Uterus (tissue), 2 donors: Measurements from ENCODE around the gene KIF26B.

Experiments
- POLR2A ChIP-seq, 2 donors: fragments of 450-650 bp; IDR thresholded peaks; one replicate each; pipeline ENCODE4 v1.6.1; 2016; ENCODE audit warnings: antibody characterized with exemption in 2 of 2, mild to moderate bottlenecking in 1 of 2, moderate library complexity in 1 of 2
- TF ChIP-seq, protein P1 (sequence below), 4 experiments: fragments of 200-600 bp in 2 of 4; fragments of 450-650 bp in 2 of 4; sonication (generic) in 2 of 4; IDR thresholded peaks; one replicate each; pipeline ENCODE4 v1.5.1; 2016 to 2019; ENCODE audit warnings: antibody characterized with exemption in 4 of 4, mild to moderate bottlenecking in 2 of 4, moderate library complexity in 1 of 4

DNA sequence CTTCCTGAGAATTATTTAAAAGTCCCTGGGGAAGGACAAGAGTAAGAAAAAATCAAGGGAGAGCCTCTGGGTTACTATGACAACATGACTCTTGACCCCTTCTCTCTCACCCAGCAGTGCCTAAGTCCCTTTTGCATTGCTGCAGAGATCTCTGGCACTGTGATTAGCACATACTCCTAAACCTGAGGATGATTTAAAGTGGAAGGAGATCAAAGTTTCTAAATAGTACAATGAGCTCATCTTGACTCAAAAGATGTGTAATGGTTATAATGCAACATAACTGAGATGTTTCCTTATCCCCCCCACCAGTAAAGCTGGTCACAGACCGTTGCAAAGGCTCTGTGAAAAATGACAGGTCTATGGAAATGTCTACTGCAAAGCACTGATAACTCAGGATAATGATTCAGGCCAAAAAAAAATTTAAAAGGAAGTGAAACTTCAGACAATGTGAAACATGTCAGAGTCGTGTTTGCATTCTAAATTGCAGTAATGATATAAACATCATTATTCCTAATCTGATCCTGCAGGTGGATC is 519.2 kb downstream of the KIF26B start:
- TF ChIP-seq, protein P1, sequence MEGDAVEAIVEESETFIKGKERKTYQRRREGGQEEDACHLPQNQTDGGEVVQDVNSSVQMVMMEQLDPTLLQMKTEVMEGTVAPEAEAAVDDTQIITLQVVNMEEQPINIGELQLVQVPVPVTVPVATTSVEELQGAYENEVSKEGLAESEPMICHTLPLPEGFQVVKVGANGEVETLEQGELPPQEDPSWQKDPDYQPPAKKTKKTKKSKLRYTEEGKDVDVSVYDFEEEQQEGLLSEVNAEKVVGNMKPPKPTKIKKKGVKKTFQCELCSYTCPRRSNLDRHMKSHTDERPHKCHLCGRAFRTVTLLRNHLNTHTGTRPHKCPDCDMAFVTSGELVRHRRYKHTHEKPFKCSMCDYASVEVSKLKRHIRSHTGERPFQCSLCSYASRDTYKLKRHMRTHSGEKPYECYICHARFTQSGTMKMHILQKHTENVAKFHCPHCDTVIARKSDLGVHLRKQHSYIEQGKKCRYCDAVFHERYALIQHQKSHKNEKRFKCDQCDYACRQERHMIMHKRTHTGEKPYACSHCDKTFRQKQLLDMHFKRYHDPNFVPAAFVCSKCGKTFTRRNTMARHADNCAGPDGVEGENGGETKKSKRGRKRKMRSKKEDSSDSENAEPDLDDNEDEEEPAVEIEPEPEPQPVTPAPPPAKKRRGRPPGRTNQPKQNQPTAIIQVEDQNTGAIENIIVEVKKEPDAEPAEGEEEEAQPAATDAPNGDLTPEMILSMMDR (IDR thresholded peaks at IDR 0.05), result no peak
- no peak for TF ChIP-seq POLR2A (IDR thresholded peaks at IDR 0.05)
